K562 (cell line): ENCODE results near the gene PPP1R12B. TPM values are rescaled to one million over a fixed set of nuclear protein-coding genes. Genes with fewer than 3 reads are reported as not detected.
"Not testable (repeated sequence)": the region's sequence is repeated elsewhere in the genome, so short reads cannot be mapped to it uniquely, and the experiment has no call there.

Experiments used
- ATAC-seq: fragments of 200-7000 bp; cut with Tn5 transposase; 3 replicates; pipeline ENCODE4 v1.9.1; 2020; ENCODE audit warnings: moderate library complexity
- BruUV-seq: library from RNA; stranded (reverse); fragments of 400-500 nt; replicated peaks from 2 replicates; lab custom pipeline; 2021; lab: Mats Ljungman, UMichigan
- CTCF ChIA-PET: fragments of 300-600 bp; formaldehyde crosslinking; extraction: SDS; loops from one replicate; lab custom pipeline; 2021; ENCODE audit warnings: low intra/inter-chr PET ratio; lab: Yijun Ruan, JAX
- POLR2A ChIA-PET: fragments of 300-600, 350-650 bp; sonication (Branson Sonifier 250); formaldehyde crosslinking; extraction: SDS; loops from one replicate; lab custom pipeline; 2021; ENCODE audit warnings: antibody characterized with exemption, inconsistent platforms; lab: Yijun Ruan, JAX
- DNase-seq, 4 experiments: peaks; one replicate each; pipeline versions ENCODE4 v3.0.0 to v3.0.0-alpha.2; 2011 to 2018; ENCODE audit warnings: low spot score in 3 of 4, mixed read lengths in 3 of 4; ENCODE audit errors: extremely low read depth in 1 of 4
- FAIRE-seq: peaks from 2 replicates; lab custom pipeline; 2011; peaks lifted over from hg19 to GRCh38; lab: Jason Lieb, UNC
- H2AFZ ChIP-seq: 2 replicates; pipeline ENCODE4 v1.6.0; 2011; ENCODE audit warnings: low read depth, low read length, control low read depth, inconsistent platforms
- H3K27ac ChIP-seq: fragments of 200-600 bp; 3 replicates; pipeline ENCODE4 v1.8.0; 2011; ENCODE audit warnings: low read depth, mild to moderate bottlenecking, control low read depth, inconsistent platforms, low read length, moderate library complexity, mixed read lengths; ENCODE audit errors: extremely low read depth
- H3K27me3 ChIP-seq, 2 experiments: fragments of 300-600 bp in 1 of 2; 2 replicates in 1 of 2; 3 replicates in 1 of 2; pipeline versions ENCODE4 v1.6.0 to v1.8.0; 2011; ENCODE audit warnings: inconsistent platforms in 2 of 2, low read length in 2 of 2, mild to moderate bottlenecking in 1 of 2, mixed read lengths in 1 of 2, moderate library complexity in 1 of 2; ENCODE audit not compliant: control insufficient read depth in 2 of 2, insufficient read depth in 2 of 2
- H3K36me3 ChIP-seq: fragments of 300-600 bp; 3 replicates; pipeline ENCODE4 v1.8.0; 2011; ENCODE audit warnings: mild to moderate bottlenecking, low read length, inconsistent platforms; ENCODE audit not compliant: control insufficient read depth, insufficient read depth
- H3K4me1 ChIP-seq, 2 experiments: fragments of 200-600 bp in 1 of 2; replicated peaks in 1 of 2; 2 replicates in 1 of 2; 3 replicates in 1 of 2; pipeline versions ENCODE4 v1.5.1 to v1.8.0; 2011; ENCODE audit warnings: inconsistent platforms in 2 of 2, low read length in 2 of 2, mild to moderate bottlenecking in 1 of 2, mixed read lengths in 1 of 2, moderate library complexity in 1 of 2; ENCODE audit not compliant: control insufficient read depth in 2 of 2, insufficient read depth in 2 of 2
- H3K4me2 ChIP-seq: 2 replicates; pipeline ENCODE4 v1.6.1; 2011; ENCODE audit warnings: low read length, control low read depth, inconsistent platforms, mixed read lengths; ENCODE audit not compliant: insufficient read depth
- H3K4me3 ChIP-seq: fragments of 200-600 bp; sonication (generic), shearing (Covaris generic); 2 replicates; pipeline ENCODE4 v1.5.1; 2016; ENCODE audit warnings: control low read depth, inconsistent platforms
- H3K79me2 ChIP-seq: fragments of 200-600 bp; 3 replicates; pipeline ENCODE4 v1.8.0; 2011; ENCODE audit warnings: low read length, inconsistent platforms; ENCODE audit not compliant: control insufficient read depth, insufficient read depth
- H3K9ac ChIP-seq, 2 experiments: 2 replicates each; pipeline versions ENCODE4 v1.6.0 to v1.6.1; 2011; ENCODE audit warnings: low read depth in 2 of 2, low read length in 2 of 2, control low read depth in 1 of 2, inconsistent platforms in 1 of 2, mild to moderate bottlenecking in 1 of 2, mixed read lengths in 1 of 2; ENCODE audit not compliant: insufficient read depth in 1 of 2
- H3K9me1 ChIP-seq: one replicate; pipeline ENCODE4 v1.6.0; 2011; ENCODE audit warnings: inconsistent platforms, mild to moderate bottlenecking, low read length, moderate library complexity; ENCODE audit not compliant: control insufficient read depth, insufficient read depth
- H3K9me3 ChIP-seq: replicated peaks from 2 replicates; pipeline ENCODE4 v1.5.1; 2011; ENCODE audit warnings: low read depth, low read length, inconsistent platforms; ENCODE audit not compliant: control insufficient read depth, insufficient read depth
- H4K20me1 ChIP-seq: replicated peaks from 2 replicates; pipeline ENCODE4 v1.6.1; 2011; ENCODE audit warnings: low read length, inconsistent platforms, mixed read lengths; ENCODE audit not compliant: control insufficient read depth, insufficient read depth
- E4F1 ChIP-seq: fragments of 250-450 bp; sonication (Bioruptor Pico); IDR thresholded peaks from 2 replicates; pipeline ENCODE4 v1.5.0; 2021; ENCODE audit warnings: mild to moderate bottlenecking, borderline replicate concordance
- RAD21 ChIP-seq, 2 experiments: fragments of 250-450 bp in 1 of 2; fragments of 450-650 bp in 1 of 2; sonication (Bioruptor Pico) in 1 of 2; formaldehyde crosslinking in 1 of 2; IDR thresholded peaks in 1 of 2; conservative IDR thresholded peaks in 1 of 2; 2 replicates each; pipeline versions ENCODE4 v1.4.0 to v1.8.0; 2020 to 2022; ENCODE audit warnings: mild to moderate bottlenecking in 2 of 2, moderate library complexity in 1 of 2
- WGBS: fragments of 100-300 bp; shearing (Covaris generic); methylation state at CpG from one replicate; pipeline ENCODE4 v1.1.6; 2016; ENCODE audit warnings: low coverage, mixed read lengths; ENCODE audit not compliant: insufficient coverage; ENCODE audit errors: missing lambda C conversion rate; 5-methylcytosine and 5-hydroxymethylcytosine counted together
- in situ Hi-C: fragments of 300-500 bp; cut with MboI; formaldehyde crosslinking; loops from 4 replicates; pipeline ENCODE4 v1.15.0; 2018; ENCODE audit warnings: inconsistent platforms, mixed read lengths
- intact Hi-C: fragments of 100-400 bp; cut with micrococcal nuclease; formaldehyde crosslinking; loops from 2 replicates; pipeline ENCODE4 v1.14.2; 2022
- polyA plus RNA-seq, 8 experiments: library from polyadenylated mRNA; depleted of rRNA in 4 of 8; stranded (reverse) in 5 of 8; unstranded in 3 of 8; fragments of >200 nt; fragmentation: Nextera tagmentation in 2 of 8; fragmentation: Illumina TruSeq in 1 of 8; extraction: Ambion mirVana in 2 of 8; extraction: Trizol in 1 of 8; gene quantifications; 2 replicates each; pipeline versions ENCODE4 v1.2.1 to v1.2.3, GENCODE V29; 2011 to 2014; ENCODE audit warnings: inconsistent platforms in 1 of 8, missing spikeins in 1 of 8
- total RNA-seq, 7 experiments: library from RNA; depleted of rRNA in 6 of 7; stranded (reverse); fragments of >200 nt in 6 of 7; fragmentation: Illumina TruSeq in 2 of 7; extraction: Trizol in 2 of 7; gene quantifications; 2 replicates each; pipeline versions ENCODE4 v1.2.1 to v1.2.3, GENCODE V29; 2011 to 2021; ENCODE audit warnings: low replicate concordance in 1 of 7
- TF ChIP-seq, protein P1 (sequence below), 3 experiments: IDR thresholded peaks in 2 of 3; conservative IDR thresholded peaks in 1 of 3; 2 replicates each; pipeline ENCODE4 v1.5.1; 2011 to 2012; ENCODE audit warnings: low read length in 3 of 3, mild to moderate bottlenecking in 3 of 3, control low read depth in 2 of 3, improper control_type of control experiment in 1 of 3, inconsistent platforms in 1 of 3, low read depth in 1 of 3, mixed read lengths in 1 of 3, moderate library complexity in 1 of 3; ENCODE audit not compliant: insufficient read depth in 2 of 3

Gene PPP1R12B
- total and polyA plus RNA-seq, 9 of the 15 experiments (the other 6 are each of a cell fraction or from before 2014, with no cell fraction given), result 0.73 to 16.9 (median 13.6) TPM

- TF ChIP-seq E4F1, result no peak
Observed at GRCh38 chr1:202613571-202613970, 265.1 kb downstream of the PPP1R12B start (continued).

- BruUV-seq, H2AFZ ChIP-seq, FAIRE-seq, H3K9me1 ChIP-seq, H3K79me2 ChIP-seq, H3K4me2 ChIP-seq, intact Hi-C loops, H3K36me3 ChIP-seq, H3K4me3 ChIP-seq, H3K27ac ChIP-seq, POLR2A ChIA-PET, DNase-seq, H3K4me1 ChIP-seq, in situ Hi-C loops, H3K9me3 ChIP-seq, H4K20me1 ChIP-seq: not testable (repeated sequence)
- CTCF ChIA-PET, result interaction anchor here (0.7 to 1.1 kb wide), 4 partner anchors 43 to 873 kb away, joined by 3 to 6 read pairs (median 4); no protein-coding TSS in a partner anchor
- 9% methylated on average over 11 of the region's 11 CpGs for WGBS
- H3K27me3 ChIP-seq, result peaks cover 7 to 60% of the 10 kb centered on the region in 2 experiments; a peak in 3 of 5 replicates
- peak; percentile 56 for ATAC-seq
- H3K9ac ChIP-seq, result 0 out of 4 replicates have a peak overlapping the region, but pooled peaks of 1 of the 2 experiments have one; percentile 45
- TF ChIP-seq RAD21 (CRISPR knock-in tag; conservative IDR thresholded peaks at IDR 0.05 in 1 of 2, IDR thresholded peaks at IDR 0.05 in 1 of 2), result peak in 1 of 2 experiments; percentile 60; a peak in 2 of 4 replicates
- TF ChIP-seq, protein P1, sequence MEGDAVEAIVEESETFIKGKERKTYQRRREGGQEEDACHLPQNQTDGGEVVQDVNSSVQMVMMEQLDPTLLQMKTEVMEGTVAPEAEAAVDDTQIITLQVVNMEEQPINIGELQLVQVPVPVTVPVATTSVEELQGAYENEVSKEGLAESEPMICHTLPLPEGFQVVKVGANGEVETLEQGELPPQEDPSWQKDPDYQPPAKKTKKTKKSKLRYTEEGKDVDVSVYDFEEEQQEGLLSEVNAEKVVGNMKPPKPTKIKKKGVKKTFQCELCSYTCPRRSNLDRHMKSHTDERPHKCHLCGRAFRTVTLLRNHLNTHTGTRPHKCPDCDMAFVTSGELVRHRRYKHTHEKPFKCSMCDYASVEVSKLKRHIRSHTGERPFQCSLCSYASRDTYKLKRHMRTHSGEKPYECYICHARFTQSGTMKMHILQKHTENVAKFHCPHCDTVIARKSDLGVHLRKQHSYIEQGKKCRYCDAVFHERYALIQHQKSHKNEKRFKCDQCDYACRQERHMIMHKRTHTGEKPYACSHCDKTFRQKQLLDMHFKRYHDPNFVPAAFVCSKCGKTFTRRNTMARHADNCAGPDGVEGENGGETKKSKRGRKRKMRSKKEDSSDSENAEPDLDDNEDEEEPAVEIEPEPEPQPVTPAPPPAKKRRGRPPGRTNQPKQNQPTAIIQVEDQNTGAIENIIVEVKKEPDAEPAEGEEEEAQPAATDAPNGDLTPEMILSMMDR (IDR thresholded peaks at IDR 0.05 in 2 of 3, conservative IDR thresholded peaks at IDR 0.05 in 1 of 3; ENCODE audit: insufficient read depth in 2 of 3, low read depth in 1 of 3, low read length in 3 of 3), result peak in 2 of 3 experiments; percentile 25 to 52; a peak in 2 of 6 replicates
Observed at GRCh38 chr1:202614363-202615207, 266.1 kb downstream of the PPP1R12B start.
